HG03342 (cell line): ENCODE data around the gene BFSP2.
"Not testable (repeated sequence)": the region's sequence is repeated elsewhere in the genome, so short reads cannot be mapped to it uniquely, and the experiment has no call there.

ENCODE experiments used
- ATAC-seq: cut with Tn5 transposase; IDR thresholded peaks from one replicate; pipeline ENCODE4 v1.9.1; 2021; ENCODE audit warnings: mild to moderate bottlenecking, moderate library complexity; ENCODE audit not compliant: unreplicated experiment

The BFSP2 gene

DNA sequence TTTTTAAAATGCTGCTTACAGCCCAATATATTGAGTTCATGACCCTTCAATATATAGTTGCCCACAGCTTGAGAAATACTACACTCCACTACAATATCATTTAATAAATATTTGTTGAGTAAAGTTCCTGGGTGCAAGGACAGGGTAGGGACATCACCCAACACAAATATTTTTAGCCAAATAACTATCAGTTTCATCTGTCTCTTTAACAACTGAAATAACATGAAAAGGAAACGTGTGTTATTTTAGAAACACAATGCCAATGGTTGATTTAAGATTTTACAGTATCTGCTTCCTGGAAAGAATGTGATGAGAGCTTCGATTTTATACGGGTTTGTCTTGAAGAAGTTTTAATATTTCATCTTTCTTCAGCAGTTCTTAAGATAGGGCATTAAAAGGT lies 106.0 kb downstream of the BFSP2 start:
- ATAC-seq, result peak; percentile 27

DNA sequence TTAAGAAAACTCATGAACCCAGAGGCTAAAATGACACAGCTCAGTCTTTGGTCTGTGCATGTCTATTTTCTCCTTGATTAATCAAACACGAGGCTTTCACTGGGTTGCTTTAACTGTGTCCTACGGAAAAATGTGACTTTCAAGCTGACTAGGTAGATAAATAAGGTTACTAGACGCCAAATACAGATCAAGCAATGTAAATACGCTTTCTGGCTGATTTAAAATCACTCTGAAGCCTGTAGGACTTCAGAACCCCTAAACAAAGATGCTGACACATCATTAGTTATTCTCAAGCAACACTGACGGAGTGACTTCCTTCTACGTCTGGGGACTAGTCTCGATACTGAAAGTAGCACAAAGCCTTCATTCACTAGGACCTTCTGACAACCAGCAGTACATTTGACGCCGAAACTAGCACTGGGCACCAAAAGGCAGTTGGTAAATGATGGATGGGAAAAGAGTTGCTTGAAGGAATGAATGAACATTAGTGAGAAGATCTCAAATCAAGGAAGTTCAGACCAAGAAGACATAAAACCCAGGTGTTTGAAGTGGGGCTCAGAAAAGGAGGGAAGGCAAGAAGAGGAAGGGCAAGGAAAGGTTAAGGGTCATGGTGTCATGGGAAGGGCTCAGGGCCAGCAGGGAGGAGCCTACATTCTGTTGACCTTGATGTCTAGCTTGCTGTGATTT lies 106.5 kb downstream of the BFSP2 start:
- ATAC-seq, result peak; percentile 98

GRCh38 chr3:133509488-133509887 lies 109.6 kb downstream of the BFSP2 start:
- ATAC-seq, result no peak

- no peak for ATAC-seq
Measured at GRCh38 chr3:133512416-133513089, 112.7 kb downstream of the BFSP2 start.

- no peak for ATAC-seq
Measured at GRCh38 chr3:133514418-133514817, 114.6 kb downstream of the BFSP2 start.

DNA sequence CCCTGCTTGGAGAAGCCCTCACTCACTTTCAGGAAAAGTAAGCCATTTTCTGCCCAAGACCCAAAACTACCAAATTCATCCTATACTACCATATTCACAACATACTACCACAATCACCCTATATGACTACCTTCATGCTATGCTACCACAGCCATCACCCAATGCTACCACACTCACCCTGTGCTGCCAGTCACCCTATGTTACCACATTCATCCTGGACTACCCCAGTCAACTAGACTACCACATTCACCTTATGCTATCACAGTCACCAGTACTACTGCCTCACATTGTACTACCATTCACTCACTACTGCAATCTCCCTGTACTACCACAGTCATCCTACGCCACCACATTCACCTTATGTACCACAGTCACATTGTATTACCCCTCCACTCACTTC lies 115.3 kb downstream of the BFSP2 start:
- ATAC-seq, result no peak

GRCh38 chr3:133520286-133520685 lies 120.4 kb downstream of the BFSP2 start:
- ATAC-seq, result no peak

- ATAC-seq, result not testable (repeated sequence)
Measured at GRCh38 chr3:133520938-133521337, 121.1 kb downstream of the BFSP2 start.

GRCh38 chr3:133521946-133522345 lies 122.1 kb downstream of the BFSP2 start:
- no peak for ATAC-seq

DNA sequence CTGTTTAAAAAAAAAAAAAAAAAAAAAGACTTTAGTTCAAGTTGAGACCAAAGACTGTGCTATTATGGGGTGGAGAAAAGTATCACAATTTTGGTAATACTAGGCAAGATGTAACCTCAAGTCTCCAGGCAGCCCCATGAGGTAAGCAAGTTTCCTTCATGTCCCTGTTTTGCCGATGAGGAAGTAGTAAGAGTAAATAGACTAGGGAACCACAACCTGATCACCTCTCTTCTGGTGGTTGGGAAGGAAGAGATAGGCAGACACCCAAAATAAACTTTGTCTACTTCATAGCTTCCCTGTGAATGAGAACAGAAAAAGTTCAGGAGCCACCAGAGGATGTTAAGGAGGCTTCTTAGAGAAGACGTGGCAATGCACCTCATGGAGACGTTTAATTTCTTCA lies 123.9 kb downstream of the BFSP2 start:
- not testable (repeated sequence) for ATAC-seq
